B cell (primary cell): Measurements from ENCODE around the gene SGCD. TPM values are rescaled to one million over a fixed set of nuclear protein-coding genes. Genes with fewer than 3 reads are reported as not detected.

ENCODE experiments used
- ATAC-seq: fragments of 200-7000 bp; cut with Tn5 transposase; one replicate; pipeline ENCODE4 v1.10.0; 2021; ENCODE audit warnings: low read depth, mild to moderate bottlenecking, moderate number of reproducible peaks, moderate library complexity
- CTCF ChIA-PET: fragments of 350-600 bp; sonication (Branson Sonifier 250); formaldehyde crosslinking; loops from one replicate; lab custom pipeline; 2021; ENCODE audit warnings: antibody characterized with exemption, inconsistent platforms; lab: Charles Lee
- POLR2A ChIA-PET: fragments of 350-600 bp; sonication (Branson Sonifier 250); formaldehyde crosslinking; loops from one replicate; lab custom pipeline; 2021; ENCODE audit warnings: antibody characterized with exemption; lab: Charles Lee
- DNase-seq: peaks from one replicate; pipeline ENCODE4 v3.0.0; 2013
- H2AFZ ChIP-seq: 2 replicates; pipeline ENCODE4 v1.6.1; 2012; ENCODE audit warnings: mild to moderate bottlenecking, low read depth, low read length; ENCODE audit not compliant: insufficient read depth, poor library complexity, severe bottlenecking
- H3K27ac ChIP-seq, 2 donors: 1 replicate in 1 of 2; 2 replicates in 1 of 2; pipeline ENCODE4 v1.5.1; 2012 to 2013; ENCODE audit warnings: low read length in 2 of 2, mild to moderate bottlenecking in 2 of 2, moderate library complexity in 1 of 2
- H3K27me3 ChIP-seq, 4 experiments: fragments of 200-600 bp in 1 of 4; sonication (generic) in 1 of 4; replicated peaks in 1 of 4; 1 replicate in 2 of 4; 2 replicates in 2 of 4; pipeline versions ENCODE4 v1.6.1 to v1.7.0; 2013 to 2016; ENCODE audit warnings: low read length in 3 of 4, mild to moderate bottlenecking in 2 of 4, mixed read lengths in 1 of 4, moderate library complexity in 1 of 4; ENCODE audit not compliant: insufficient read depth in 4 of 4, control insufficient read depth in 3 of 4; ENCODE audit errors: control extremely low read depth in 1 of 4
- H3K36me3 ChIP-seq, 2 experiments: replicated peaks in 1 of 2; 1 replicate in 1 of 2; 2 replicates in 1 of 2; pipeline versions ENCODE4 v1.6.1 to v1.7.1; 2013; ENCODE audit warnings: low read length in 1 of 2; ENCODE audit not compliant: insufficient read depth in 2 of 2, control insufficient read depth in 1 of 2; ENCODE audit errors: control extremely low read depth in 1 of 2, extremely low read depth in 1 of 2
- H3K4me1 ChIP-seq, 2 donors: fragments of 200-600 bp in 1 of 2; sonication (generic) in 1 of 2; 1 replicate in 1 of 2; 2 replicates in 1 of 2; pipeline versions ENCODE4 v1.5.1 to v1.6.1; 2013 to 2017; ENCODE audit warnings: low read length in 2 of 2; ENCODE audit not compliant: control insufficient read depth in 2 of 2, insufficient read depth in 2 of 2
- H3K4me2 ChIP-seq: replicated peaks from 2 replicates; pipeline ENCODE3; 2012; ENCODE audit warnings: mild to moderate bottlenecking, low read depth, low read length; ENCODE audit not compliant: poor library complexity, severe bottlenecking
- H3K4me3 ChIP-seq, 5 experiments: fragments of 200-600 bp in 1 of 5; sonication (generic) in 1 of 5; 1 replicate in 3 of 5; 2 replicates in 2 of 5; pipeline versions ENCODE4 v1.5.1 to v1.7.0; 2011 to 2016; ENCODE audit warnings: low read length in 4 of 5, mild to moderate bottlenecking in 4 of 5, low read depth in 2 of 5, control low read depth in 1 of 5, moderate library complexity in 1 of 5; ENCODE audit not compliant: insufficient read depth in 1 of 5; ENCODE audit errors: control extremely low read depth in 1 of 5, extremely low read depth in 1 of 5
- H3K79me2 ChIP-seq: fragments of 200-600 bp; sonication (generic); one replicate; pipeline ENCODE4 v1.6.0; 2016; ENCODE audit warnings: low read length; ENCODE audit not compliant: control insufficient read depth, insufficient read depth
- H3K9ac ChIP-seq: fragments of 200-600 bp; sonication (generic); 2 replicates; pipeline ENCODE4 v1.6.1; 2017; ENCODE audit warnings: mild to moderate bottlenecking, low read length, moderate library complexity
- H3K9me3 ChIP-seq, 3 donors: one replicate each; pipeline versions ENCODE4 v1.6.1 to v1.7.1; 2013; ENCODE audit warnings: low read length in 2 of 3; ENCODE audit not compliant: control insufficient read depth in 2 of 3, insufficient read depth in 1 of 3; ENCODE audit errors: control extremely low read depth in 1 of 3
- H4K20me1 ChIP-seq: 2 replicates; pipeline ENCODE4 v1.6.0; 2012; ENCODE audit warnings: mild to moderate bottlenecking, low read length; ENCODE audit not compliant: insufficient read depth, control insufficient read depth, poor library complexity, severe bottlenecking
- H3K27ac Mint-ChIP-seq: one replicate; pipeline ENCODE4 v1.8.0; 2021; ENCODE audit warnings: mixed read lengths
- H3K27me3 Mint-ChIP-seq: one replicate; pipeline ENCODE4 v1.8.0; 2021; ENCODE audit warnings: mixed read lengths
- H3K4me1 Mint-ChIP-seq: one replicate; pipeline ENCODE4 v1.8.0; 2021; ENCODE audit warnings: mixed read lengths
- H3K4me3 Mint-ChIP-seq: one replicate; pipeline ENCODE4 v1.8.0; 2021; ENCODE audit warnings: mixed read lengths
- H3K9me3 Mint-ChIP-seq: one replicate; pipeline ENCODE4 v1.8.0; 2022; ENCODE audit warnings: mixed read lengths; ENCODE audit not compliant: insufficient read depth
- CTCF ChIP-seq: fragments of 200-600 bp; IDR thresholded peaks from one replicate; pipeline ENCODE4 v1.8.0; 2022; ENCODE audit warnings: antibody characterized with exemption, mild to moderate bottlenecking
- EZH2 ChIP-seq: IDR thresholded peaks from 2 replicates; pipeline ENCODE4 v1.6.1; 2012; ENCODE audit warnings: borderline replicate concordance, low read depth, mild to moderate bottlenecking, moderate library complexity, low read length; ENCODE audit not compliant: insufficient read depth, poor library complexity, severe bottlenecking
- WGBS: methylation state at CpG from one replicate; pipeline ENCODE4 v1.1.5; 2013; ENCODE audit warnings: missing lambda C conversion rate; ENCODE audit not compliant: insufficient coverage; 5-methylcytosine and 5-hydroxymethylcytosine counted together
- intact Hi-C: fragments of 100-400 bp; cut with micrococcal nuclease; formaldehyde crosslinking; loops from one replicate; pipeline ENCODE4 v1.10.0; 2022
- polyA plus RNA-seq: library from polyadenylated mRNA; depleted of rRNA; stranded (reverse); fragments of >200 nt; gene quantifications from 2 replicates; pipeline ENCODE4 v1.2.3, GENCODE V29; 2012
- total RNA-seq, 2 donors: library from RNA; stranded (reverse); fragments of 120-200 nt in 1 of 2; gene quantifications; 1 replicate in 1 of 2; 2 replicates in 1 of 2; pipeline versions ENCODE4 v1.2.3 to v1.2.4, GENCODE V29; 2013 to 2022

SGCD gene
- total and polyA plus RNA-seq, 2 donors (not counting 1 experiment from before 2014, with no cell fraction given) = not detected

GRCh38 chr5:156356238-156356637 is 29.3 kb downstream of the SGCD start:
- no peak overlapping the region for H3K27ac ChIP-seq
- WGBS = no CpG with 5 or more reads among the region's 2 CpGs
- H3K27ac Mint-ChIP-seq = no peak overlapping the region
- no peaks in the 10 kb centered on the region for H3K9me3 ChIP-seq
- H3K4me3 Mint-ChIP-seq = no peak overlapping the region
- POLR2A ChIA-PET = no interaction called here
- CTCF ChIA-PET = no interaction called here
- DNase-seq (no peak), ATAC-seq (no peak)
- no peaks in the 10 kb centered on the region for H3K4me1 Mint-ChIP-seq
- TF ChIP-seq EZH2 = no peak
- no peak for TF ChIP-seq CTCF
- no peak overlapping the region for H2AFZ ChIP-seq
- H3K79me2 ChIP-seq = no peaks in the 10 kb centered on the region
- H3K4me2 ChIP-seq = no peak overlapping the region
- no peaks in the 10 kb centered on the region for H4K20me1 ChIP-seq
- H3K4me3 ChIP-seq = no peak overlapping the region
- intact Hi-C loops = no loop called here
- H3K9me3 Mint-ChIP-seq = no peaks in the 10 kb centered on the region
- H3K9ac ChIP-seq = no peak overlapping the region
- no peaks in the 10 kb centered on the region for H3K36me3 ChIP-seq
- H3K27me3 ChIP-seq = no peaks in the 10 kb centered on the region
- H3K27me3 Mint-ChIP-seq = no peaks in the 10 kb centered on the region
- H3K4me1 ChIP-seq = no peaks in the 10 kb centered on the region

- no peak for TF ChIP-seq EZH2
- no peak for TF ChIP-seq CTCF
- Mint-ChIP-seq H3K27ac (no peak overlapping the region), H3K9me3 (no peaks in the 10 kb centered on the region), H3K4me1 (no peaks in the 10 kb centered on the region), H3K4me3 (no peak overlapping the region), H3K27me3 (no peaks in the 10 kb centered on the region)
- 100% methylated on average over 1 of the region's 1 CpG for WGBS
- intact Hi-C loops = no loop called here
- H3K4me1 ChIP-seq = no peaks in the 10 kb centered on the region
- ATAC-seq (no peak), DNase-seq (no peak)
- H3K27me3 ChIP-seq = no peaks in the 10 kb centered on the region
- no peaks in the 10 kb centered on the region for H3K79me2 ChIP-seq
- H3K4me2 ChIP-seq = no peak overlapping the region
- no peaks in the 10 kb centered on the region for H4K20me1 ChIP-seq
- H3K36me3 ChIP-seq = no peaks in the 10 kb centered on the region
- POLR2A ChIA-PET = no interaction called here
- no peak overlapping the region for H3K9ac ChIP-seq
- no peak overlapping the region for H2AFZ ChIP-seq
- no peak overlapping the region for H3K4me3 ChIP-seq
- H3K27ac ChIP-seq = no peak overlapping the region
- H3K9me3 ChIP-seq = no peaks in the 10 kb centered on the region
- CTCF ChIA-PET = no interaction called here
Observed at GRCh38 chr5:156359476-156359875, 32.5 kb downstream of the SGCD start.
